DMS114 treated with DMSO at 0.1 percent for 48 hours (cell line): Measurements from ENCODE around the gene VIT.
"Not testable (repeated sequence)": the region's sequence is repeated elsewhere in the genome, so short reads cannot be mapped to it uniquely, and the experiment has no call there.

Experiments
- DNase-seq: peaks from one replicate; lab custom pipeline; 2025; ENCODE audit not compliant: unreplicated experiment; lab: John Stamatoyannopoulos, UW

The VIT gene

DNA sequence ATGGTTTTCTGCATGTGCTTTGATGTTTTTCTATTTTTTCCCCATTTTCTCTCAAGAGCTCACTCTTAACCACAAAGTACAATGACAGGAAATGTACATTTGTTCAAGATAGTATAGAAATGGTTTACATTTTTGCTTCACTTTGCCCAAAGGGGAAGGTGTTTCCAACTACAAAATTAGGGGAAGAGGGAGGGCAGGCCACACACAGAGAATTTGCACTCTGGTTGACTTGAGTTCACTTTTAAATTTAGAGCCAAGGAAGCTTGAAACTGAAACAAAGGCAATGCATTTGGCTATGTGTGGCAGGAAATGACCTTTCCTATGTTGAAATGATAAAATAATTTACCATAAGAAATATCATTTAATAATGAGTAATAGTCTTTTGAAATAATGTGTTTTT lies 19.1 kb upstream of the VIT start:
- DNase-seq = no peak

DNA sequence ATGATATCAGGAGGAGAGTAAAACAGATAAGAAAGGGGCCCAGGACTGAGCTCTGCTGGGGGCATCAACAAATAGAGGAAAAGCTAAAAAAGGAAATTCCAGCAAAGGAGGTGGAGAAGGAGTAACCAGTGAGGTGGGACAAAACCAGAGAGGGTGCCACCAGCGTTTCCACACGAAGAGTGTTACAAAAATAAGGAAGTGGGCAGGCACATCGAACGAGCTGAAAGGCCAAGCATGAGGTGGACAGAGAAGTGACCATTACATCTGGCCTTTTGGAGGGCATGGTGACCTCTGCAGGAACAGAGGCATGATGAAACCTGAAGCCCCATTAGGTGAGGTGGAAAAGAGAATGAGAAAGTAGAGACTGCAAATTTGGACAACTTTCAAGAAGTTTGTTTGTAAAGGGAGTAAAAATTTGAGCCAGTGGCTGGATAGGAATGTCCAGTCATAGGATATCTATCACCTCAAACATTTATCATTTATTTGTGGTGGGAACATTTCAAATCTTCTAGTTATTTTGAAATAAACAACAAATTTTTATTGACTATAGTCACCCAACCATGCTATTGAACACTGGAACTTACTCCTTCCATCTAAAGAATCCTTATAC lies 18.4 kb upstream of the VIT start:
- DNase-seq = no peak

DNA sequence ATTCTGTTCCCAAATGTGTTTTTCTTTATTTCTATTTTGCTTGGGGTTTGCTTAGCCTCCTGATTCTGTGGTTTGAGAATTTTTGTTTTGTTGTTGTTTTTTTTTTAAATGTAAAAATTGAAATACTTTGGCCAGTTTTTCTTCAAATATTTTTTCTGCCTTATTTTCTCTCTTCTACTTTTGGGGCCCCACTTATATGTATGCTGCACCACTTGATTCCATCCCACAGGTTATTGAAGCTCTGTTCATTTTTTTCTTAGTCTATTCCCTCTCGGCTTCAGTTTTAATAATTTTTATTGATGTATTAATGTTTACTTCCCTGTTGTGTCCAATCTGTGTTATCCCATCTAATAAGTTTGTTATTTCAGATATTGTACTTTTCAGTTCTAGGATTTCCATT lies 17.7 kb upstream of the VIT start:
- no peak for DNase-seq

DNA sequence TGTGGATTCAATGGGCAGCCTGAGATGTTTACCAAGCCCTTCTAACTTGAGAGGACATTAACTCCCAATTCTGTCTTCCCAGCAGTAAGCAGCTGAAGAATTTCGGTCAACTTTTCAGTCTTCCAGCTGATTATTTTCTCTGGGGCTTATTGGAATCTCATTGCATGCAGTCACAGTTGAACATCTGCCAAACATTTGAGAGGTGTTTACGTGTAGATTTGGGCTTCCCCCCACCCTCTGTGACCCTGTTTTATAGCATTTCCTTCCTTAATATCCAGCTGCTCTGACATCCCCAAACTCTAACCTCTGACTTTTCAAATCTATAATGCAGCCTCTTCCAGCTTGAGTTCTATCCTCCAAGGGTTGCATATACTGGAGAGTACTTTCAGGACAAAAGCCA lies 16.5 kb upstream of the VIT start:
- no peak for DNase-seq

DNA sequence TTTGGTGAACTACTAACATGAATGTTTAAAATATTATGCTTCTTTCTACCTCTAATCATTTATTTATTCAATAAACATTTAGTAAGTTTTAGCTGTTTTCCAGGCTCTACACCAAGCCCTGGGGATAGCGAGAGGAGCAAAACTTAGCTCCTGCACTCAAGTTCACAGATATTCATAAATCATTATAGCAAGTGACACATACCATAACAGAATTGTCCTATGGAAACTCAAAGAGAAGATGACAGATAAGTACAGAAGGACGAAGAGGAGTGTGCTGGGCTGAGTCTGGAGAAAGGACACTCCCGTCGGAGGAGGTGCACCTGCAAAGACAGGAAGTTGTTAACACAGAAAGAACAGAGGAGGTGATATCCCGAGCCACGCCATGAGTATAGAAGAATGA lies 13.9 kb upstream of the VIT start:
- DNase-seq = no peak

DNA sequence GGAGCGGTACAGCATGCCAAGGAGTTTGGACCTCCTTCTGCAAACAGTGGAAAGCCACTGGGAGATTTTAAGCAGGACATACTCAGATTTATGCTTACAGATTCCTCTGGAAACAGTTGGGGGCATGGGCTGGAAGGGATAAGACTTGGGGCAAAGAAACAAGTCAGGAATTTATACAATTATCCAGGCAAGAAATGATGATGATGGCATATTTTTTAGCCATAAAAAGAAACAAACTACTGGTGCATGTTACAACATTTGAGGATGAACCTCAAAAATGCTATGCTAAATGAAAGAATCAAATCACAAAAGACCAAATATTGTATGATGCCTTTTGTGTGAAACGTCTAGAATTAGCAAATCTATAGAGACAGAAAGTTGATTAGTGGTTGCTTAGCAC lies 13.5 kb upstream of the VIT start:
- no peak for DNase-seq

DNA sequence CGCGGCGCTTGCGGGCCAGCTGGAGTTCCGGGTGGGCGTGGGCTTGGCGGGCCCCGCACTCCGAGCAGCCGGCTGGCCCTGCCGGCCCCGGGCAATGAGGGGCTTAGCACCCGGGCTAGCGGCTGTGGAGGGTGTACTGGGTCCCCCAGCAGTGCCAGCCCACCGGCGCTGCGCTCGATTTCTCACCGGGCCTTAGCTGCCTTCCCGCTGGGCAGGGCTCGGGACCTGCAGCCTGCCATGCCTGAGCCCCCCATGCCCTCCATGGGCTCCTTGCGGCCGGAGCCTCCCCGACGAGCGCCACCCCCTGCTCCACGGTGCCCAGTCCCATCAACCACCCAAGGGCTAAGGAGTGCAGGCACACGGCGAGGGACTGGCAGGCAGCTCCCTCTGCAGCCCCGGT lies 8.2 kb upstream of the VIT start:
- not testable (repeated sequence) for DNase-seq

DNA sequence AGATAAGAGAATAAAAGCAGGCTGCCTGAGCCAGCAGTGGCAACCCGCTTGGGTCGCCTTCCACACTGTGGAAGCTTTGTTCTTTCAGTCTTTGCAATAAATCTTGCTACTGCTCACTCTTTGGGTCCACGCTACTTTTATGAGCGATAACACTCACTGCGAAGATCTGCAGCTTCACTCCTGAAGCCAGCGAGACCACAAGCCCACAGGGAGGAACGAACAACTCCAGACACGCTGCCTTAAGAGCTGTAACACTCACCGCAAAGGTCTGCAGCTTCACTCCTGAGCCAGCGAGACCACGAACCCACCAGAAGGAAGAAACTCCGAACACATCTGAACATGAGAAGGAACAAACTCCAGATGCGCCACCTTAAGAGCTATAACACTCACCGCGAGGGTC lies 7.5 kb upstream of the VIT start:
- not testable (repeated sequence) for DNase-seq

DNA sequence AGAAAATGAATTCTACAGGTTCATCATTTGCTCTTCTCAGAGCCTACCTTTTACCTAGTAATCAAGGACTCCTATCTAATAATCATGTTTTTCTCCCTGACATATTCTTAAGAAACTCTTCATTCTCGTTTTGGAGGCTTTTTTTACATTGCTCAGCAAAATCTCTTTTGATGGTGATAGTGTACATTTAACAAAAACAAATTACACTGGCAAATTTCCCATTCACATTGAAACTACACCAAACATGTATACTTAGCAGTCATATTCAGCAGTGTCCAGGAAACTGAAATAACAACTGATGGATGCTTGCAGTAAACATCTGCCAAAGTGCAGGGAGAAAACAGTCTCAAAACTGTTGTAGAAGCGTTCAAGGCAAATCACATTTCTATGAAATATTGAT lies 4.4 kb upstream of the VIT start:
- DNase-seq = no peak

DNA sequence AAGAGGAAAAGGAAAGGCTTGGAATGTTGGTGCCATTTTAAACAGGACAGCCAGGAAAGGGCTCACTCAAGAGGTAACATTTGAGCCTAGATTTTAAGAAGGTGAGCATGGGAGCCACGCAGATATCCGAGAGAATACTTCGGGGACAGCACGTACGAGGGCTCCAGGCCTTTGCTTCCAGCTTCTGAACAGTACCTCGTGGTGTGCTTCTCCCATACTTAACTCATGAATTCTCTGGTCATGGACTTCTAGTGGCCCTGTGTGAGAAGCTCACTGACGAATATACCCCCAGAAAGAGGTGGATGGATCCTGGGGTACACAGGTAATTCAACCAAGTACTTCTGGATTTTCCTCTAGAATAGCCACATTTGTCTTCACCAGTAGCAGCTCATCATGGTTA lies 2.7 kb upstream of the VIT start:
- DNase-seq = no peak

DNA sequence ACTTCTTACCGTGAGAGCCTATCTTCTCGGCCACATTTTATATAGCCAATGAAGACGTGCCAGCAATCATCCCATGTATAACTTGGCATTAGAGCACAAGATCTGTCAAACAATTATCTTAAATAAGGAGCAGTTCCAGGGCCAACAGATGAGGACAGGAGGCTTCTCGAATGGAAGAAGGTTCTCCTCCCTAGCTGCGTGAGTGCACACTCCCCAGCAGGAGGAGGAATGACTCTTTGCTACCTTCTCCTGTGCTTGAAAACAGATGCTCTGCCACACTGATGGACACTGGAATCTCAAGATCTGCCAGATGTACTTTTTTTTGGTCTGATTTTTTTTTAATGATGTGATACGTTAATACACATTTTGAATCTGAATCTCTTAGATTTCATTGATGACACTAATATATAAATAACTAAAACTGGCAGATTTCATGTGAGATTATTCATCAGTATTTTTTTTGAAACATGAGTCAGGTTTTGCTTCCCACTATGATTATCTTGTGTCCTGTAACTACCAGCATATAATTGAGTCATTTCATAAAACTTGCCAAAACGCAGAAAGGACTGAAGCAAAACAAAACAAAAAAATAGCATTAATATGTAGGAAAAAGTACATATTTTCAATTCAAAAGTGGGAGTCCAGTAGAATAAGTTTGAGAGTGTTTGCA lies 626 bp upstream of the VIT start:
- DNase-seq = no peak

DNA sequence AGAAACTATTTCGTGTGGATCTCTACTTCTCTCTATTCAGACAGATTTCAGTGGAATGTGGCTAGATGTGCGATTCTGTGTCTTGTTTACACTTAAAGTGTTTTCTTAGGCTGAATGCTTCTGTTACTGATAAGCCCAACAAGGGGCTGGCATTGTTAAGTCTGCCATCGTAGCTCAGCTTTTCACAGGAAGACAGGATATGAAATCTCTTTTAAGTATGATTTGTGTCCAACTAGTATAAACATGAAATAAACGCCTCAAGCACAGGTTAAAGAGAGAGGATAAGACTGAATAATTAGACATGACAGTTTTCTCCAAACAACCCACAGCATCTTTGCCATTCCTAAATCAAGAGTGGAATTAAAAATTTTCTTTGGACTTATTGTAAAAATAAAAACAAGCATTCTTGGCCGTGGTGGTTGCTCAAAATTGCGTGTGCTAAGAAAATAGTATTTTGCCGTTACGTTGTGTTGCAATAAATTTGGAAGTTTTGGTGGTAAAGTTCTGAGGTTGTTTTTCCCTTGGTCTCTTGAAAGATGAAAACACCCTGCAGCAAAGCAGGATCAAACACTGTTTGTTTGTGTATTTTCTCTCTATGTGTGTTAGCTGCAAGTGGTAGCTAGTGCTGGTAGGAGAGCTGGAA lies 1.0 kb downstream of the VIT start:
- no peak for DNase-seq

DNA sequence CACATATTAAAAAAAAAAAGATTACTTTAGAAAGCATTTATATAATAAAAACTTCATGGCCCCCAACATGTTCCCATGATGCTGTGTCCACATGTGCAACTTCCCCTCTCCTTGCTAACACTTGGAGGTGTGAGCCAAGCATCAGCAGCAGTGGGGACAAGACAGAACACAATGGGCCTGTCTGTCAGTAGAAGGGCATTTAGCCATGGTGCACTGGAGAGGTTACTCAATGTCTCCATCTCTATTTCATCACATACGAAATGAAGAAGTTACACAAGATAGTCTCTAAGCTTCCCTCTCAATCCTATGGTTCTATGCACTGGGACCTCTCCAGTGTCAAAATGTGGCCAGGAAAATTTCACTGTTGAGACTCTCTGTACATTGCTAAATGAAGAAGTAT lies 2.5 kb downstream of the VIT start:
- no peak for DNase-seq

DNA sequence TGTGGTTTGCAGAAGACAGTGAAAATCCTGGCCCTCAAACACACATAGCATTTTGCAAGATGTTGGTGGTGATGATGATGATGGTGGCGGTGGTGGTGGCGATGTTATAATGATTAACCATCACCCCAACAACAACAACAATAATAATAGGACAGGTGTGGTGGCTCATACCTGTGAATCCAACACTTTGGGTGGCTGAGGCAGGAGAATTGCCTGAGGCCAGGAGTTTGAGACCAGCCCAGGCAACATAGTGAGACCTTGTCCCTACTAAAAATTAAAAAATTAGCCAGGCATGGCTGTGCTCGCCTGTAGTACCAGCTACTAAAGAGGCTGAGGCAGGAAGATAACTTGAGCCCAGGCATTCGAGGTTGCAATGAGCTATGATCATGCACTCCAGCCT lies 3.8 kb downstream of the VIT start:
- no peak for DNase-seq

DNA sequence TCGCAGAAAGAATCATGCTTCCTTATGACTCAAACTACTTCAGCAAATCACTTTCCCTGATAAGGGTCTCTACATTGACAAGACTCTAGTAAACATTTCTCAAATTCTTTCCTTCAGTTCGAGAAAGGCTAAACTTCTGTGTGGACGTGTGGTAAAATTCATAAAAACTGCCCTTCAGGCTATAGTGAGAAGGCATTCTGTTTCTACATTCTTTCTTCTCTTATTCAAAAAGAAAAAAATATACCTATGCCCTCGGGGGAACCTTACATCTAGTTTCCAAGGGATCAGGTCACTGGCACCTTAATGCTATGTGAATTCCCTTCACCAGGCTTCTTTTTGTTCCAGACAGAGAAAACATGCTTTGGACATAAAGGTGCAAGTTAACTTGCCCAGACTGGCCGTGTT lies 4.9 kb downstream of the VIT start:
- no peak for DNase-seq

DNA sequence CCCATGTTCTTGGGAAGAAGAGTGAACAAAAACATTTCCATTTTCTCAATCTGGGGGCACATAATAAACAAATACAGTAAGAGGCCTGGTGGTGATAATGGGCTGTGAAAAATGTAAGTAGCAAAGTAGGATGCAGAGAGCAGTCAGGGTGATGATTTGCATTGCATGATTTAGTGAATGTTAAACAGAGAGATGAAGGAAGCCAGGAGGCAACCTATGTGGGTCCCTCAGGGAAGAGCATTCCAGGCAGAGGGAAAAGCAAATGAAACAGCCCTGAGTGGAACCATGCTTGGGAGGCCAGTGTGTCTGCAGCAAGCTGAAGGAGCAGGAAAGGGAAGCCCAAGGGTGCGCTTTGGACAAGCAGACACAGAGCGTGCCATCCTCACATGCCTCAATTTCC lies 5.4 kb downstream of the VIT start:
- DNase-seq = no peak

DNA sequence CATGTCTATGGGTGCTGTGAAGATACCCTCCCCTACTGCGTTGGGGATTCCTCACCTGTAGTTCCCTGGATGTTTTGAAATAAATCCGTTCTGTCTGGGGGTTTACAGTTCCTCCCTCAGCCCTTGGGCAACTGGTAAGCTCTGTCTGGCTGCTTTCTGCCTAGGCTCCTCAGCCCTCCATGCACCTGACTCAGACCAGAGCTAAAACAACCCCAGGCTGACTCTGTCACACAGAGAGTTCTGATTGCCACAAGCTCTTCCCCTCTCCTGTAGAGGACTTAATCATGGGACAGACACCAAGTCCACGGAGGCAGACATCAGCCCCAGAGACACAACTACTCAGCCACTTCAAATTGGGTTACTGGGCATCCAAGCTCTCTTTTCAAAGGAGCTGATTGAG lies 6.3 kb downstream of the VIT start:
- no peak for DNase-seq

DNA sequence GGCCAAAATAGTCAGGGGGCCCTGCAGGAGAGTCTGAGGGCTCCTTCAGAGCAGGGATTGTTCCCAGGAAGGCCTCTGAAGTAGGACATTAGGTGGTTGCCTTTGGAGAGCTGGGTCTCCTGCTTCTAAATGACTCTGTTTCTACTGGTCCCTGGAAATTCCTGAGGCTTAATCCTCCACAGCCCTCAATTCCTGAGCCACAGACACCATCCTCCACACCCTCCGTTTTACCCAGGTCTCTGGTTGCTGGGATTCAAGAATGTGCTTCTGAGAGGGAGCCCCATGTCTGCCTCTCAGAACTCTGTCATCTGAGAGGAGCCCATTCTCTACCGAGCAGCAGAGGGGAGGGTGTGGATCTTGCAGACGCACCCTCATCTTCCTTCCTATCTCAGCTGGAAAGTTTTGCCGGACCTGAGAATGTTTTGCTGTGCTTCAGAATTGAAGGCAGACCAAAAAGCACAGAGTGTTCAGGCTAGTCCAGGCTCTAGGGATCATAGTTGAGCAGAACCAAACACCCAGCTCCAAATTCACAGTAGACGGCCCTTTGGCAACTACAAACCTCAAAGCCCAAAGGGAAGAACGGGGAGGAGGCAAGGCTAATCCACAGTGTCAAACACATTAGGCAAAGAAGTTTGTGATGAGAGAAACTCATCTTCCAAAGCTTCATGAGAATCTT lies 8.1 kb downstream of the VIT start:
- no peak for DNase-seq

DNA sequence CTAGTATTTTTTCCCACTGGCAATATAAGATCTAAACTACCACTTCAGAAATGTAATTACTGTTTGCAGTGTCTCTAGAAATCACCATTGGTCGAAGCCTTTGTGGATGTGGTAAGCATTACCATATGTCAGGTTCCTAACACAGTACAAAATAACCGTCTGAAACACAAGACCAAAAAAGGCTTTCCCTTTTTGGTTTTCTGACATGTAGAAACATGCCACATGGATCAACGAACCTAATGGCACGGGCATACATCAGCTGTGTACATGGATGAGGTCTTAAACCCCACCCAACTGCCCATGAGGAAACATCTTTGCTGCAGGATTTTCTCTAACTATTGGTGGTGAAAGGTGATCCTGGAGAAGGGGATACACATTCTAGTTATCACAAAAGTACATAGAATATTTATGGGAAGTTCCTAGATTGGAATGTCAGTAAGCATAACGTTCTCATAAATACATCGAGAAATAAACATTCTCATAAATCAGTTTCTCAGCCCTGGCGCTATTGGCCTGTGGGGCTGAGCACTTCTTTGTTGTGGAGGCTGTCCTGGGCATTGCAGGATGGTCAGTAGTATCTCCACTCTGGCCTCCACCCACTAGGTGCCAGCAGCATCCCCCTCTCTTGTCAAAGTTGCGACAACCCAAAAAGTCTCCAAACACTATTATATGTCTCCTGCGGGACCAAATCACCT lies 9.0 kb downstream of the VIT start:
- no peak for DNase-seq

DNA sequence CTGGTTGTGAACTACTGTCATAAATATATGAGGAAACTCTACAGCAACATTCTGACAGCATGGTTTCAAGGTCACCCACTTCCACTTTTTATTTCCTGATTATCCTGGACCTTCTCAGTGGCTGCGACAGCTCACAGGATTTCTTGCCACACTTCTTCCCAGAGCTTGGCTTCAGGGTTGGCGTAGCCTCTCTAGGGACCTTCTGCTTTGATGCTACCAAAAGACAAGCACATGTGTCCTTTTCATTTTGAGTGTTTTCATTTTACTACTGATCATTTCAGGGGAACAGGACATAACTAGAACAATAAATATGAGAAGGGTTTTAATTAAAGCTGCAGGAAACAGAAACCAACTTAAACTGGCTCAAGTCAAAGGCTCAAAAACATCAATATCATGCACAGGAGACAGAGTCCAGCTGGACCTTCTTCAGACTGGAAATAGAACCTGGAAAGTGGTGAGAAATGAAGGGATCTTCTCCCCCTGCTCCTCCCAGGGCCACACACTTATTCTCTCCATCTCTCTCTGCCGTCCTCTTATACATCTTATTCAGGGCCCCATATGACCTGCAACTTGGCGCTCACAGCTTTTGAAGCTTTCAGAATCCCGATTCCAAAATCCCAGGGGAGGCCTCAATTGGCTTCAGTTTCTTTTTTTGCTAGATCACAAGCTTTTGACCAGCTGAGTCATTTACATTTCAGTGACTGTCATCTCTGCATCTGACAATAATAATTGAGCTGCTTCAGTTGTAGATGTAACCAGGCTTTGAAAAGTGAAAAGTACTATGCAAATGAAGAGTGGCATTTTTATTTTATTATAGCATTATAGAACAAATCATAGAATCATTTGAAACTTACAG lies 9.7 kb downstream of the VIT start:
- no peak for DNase-seq

DNA sequence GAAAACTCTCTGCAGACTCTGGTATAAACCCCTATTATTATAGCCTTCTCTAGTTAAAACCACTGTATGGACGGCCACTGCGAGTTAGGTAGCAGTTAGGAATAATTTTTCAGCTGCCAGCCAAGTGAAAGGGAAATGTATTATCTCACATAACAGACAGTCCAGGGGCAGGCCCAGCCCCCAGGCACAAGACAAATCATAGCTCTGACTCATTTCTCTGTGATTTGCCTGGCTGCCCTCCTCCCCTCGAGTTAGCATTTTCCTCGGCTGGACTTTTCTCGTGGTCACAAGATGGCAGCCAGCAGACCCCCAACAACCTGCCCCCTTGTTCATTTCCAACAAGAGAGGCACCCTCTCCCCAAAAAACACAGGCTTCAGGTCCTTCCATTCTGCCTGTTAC lies 10.5 kb downstream of the VIT start:
- DNase-seq = no peak
